HG02884 (cell line): Measurements from ENCODE around the gene CACNA1C.

Experiments used
- ATAC-seq: cut with Tn5 transposase; IDR thresholded peaks from one replicate; pipeline ENCODE4 v1.9.1; 2021; ENCODE audit warnings: mild to moderate bottlenecking, moderate library complexity; ENCODE audit not compliant: unreplicated experiment

The CACNA1C gene

GRCh38 chr12:2034633-2035430 is 18.0 kb upstream of the CACNA1C start:
- peak; percentile 76 for ATAC-seq

- no peak for ATAC-seq
Observed at GRCh38 chr12:2035431-2036055, 17.2 kb upstream of the CACNA1C start.

GRCh38 chr12:2039034-2039433 is 13.8 kb upstream of the CACNA1C start:
- ATAC-seq, result no peak

GRCh38 chr12:2043054-2043453 is 9.7 kb upstream of the CACNA1C start:
- no peak for ATAC-seq

- no peak for ATAC-seq
Observed at GRCh38 chr12:2044165-2044564, 8.6 kb upstream of the CACNA1C start.

GRCh38 chr12:2046957-2047356 is 5.8 kb upstream of the CACNA1C start:
- no peak for ATAC-seq

- no peak for ATAC-seq
Observed at GRCh38 chr12:2047752-2048151, 5.0 kb upstream of the CACNA1C start.

GRCh38 chr12:2049604-2050540 is 2.9 kb upstream of the CACNA1C start:
- no peak for ATAC-seq

- ATAC-seq, result no peak
Observed at GRCh38 chr12:2051700-2052621, 826 bp upstream of the CACNA1C start.

- no peak for ATAC-seq
Observed at GRCh38 chr12:2053691-2054090, 904 bp downstream of the CACNA1C start.

GRCh38 chr12:2054091-2055018 is 1.6 kb downstream of the CACNA1C start:
- ATAC-seq, result no peak

GRCh38 chr12:2057041-2057794 is 4.4 kb downstream of the CACNA1C start:
- ATAC-seq, result no peak

GRCh38 chr12:2057795-2058408 is 5.1 kb downstream of the CACNA1C start:
- ATAC-seq, result no peak

- ATAC-seq, result no peak
Observed at GRCh38 chr12:2058837-2059236, 6.0 kb downstream of the CACNA1C start.

- no peak for ATAC-seq
Observed at GRCh38 chr12:2061402-2061801, 8.6 kb downstream of the CACNA1C start.

GRCh38 chr12:2064071-2064507 is 11.3 kb downstream of the CACNA1C start:
- no peak for ATAC-seq

GRCh38 chr12:2068653-2069052 is 15.9 kb downstream of the CACNA1C start:
- ATAC-seq, result no peak

GRCh38 chr12:2070440-2071045 is 17.8 kb downstream of the CACNA1C start:
- ATAC-seq, result no peak
